Measurements from ENCODE around the gene OMP.

The OMP gene

DNA sequence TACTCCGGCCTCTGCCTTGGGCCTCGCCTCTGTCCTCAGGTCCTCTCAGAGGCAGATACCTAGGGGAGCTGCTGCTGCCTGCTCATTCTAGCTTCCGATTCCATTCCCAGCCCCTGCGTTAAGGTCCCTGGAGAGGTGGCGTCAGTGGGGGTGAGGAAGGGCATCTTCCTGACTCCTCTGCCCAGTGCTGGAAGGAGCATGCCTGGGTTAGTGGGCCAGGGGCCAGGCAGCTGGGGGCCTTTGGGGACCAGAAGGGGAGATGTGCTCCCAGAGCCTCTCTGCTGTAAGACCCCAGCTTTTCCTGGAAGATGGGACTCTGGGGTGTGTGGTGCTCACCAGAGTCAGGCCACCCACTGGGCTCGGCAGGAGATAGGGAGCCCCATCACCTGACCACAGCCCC lies 21.8 kb downstream of the OMP start:
- no peak overlapping the region for H3K4me3 ChIP-seq (ENCODE audit: low read depth, low read length)
- TF ChIP-seq, protein P1, sequence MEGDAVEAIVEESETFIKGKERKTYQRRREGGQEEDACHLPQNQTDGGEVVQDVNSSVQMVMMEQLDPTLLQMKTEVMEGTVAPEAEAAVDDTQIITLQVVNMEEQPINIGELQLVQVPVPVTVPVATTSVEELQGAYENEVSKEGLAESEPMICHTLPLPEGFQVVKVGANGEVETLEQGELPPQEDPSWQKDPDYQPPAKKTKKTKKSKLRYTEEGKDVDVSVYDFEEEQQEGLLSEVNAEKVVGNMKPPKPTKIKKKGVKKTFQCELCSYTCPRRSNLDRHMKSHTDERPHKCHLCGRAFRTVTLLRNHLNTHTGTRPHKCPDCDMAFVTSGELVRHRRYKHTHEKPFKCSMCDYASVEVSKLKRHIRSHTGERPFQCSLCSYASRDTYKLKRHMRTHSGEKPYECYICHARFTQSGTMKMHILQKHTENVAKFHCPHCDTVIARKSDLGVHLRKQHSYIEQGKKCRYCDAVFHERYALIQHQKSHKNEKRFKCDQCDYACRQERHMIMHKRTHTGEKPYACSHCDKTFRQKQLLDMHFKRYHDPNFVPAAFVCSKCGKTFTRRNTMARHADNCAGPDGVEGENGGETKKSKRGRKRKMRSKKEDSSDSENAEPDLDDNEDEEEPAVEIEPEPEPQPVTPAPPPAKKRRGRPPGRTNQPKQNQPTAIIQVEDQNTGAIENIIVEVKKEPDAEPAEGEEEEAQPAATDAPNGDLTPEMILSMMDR (IDR thresholded peaks at IDR 0.05; ENCODE audit: low read depth, low read length): no peak

DNA sequence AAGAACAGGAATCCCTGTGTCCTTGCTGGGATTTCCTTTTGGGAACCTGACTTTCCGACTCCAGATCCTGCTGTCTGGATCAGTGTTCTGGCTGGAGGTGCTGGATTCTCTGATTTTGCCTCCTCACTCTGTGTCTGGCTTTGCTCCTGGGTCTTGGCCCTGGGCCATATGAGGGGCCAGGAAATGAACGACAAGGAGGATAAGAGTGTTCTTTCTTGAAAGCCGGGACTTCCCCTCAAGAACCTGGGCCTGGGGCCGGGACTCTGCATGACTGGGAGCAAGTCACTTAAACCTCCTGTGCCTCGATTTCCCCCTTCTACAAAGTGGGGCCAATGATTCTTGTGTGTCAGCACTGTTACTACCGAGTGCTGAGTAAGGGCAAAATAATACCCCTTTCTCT lies 22.6 kb downstream of the OMP start:
- TF ChIP-seq, protein P1 (IDR thresholded peaks at IDR 0.05; ENCODE audit: low read depth, low read length): no peak
- H3K4me3 ChIP-seq (ENCODE audit: low read depth, low read length): no peak overlapping the region

DNA sequence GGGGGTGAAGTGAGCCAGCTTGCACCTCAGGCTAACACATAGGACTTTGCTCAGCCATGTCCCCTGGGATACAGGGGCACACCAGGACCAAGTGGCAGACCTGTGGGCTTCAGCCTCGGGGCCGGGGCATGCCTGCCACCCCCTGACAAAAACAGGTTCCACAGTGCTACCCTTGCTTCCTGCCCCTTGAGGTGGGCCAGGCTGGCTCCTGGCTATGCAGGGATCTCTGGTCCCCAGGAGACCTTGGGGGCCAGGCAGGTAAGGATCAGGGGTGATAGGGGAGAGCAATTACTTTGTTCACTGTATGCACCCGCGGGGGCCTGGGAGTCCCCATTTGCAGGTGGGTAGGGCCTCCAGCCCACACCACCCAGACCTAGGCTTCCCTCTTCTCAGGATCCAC lies 23.1 kb downstream of the OMP start:
- TF ChIP-seq, protein P1 (IDR thresholded peaks at IDR 0.05; ENCODE audit: low read depth, low read length): no peak
- no peak overlapping the region for H3K4me3 ChIP-seq (ENCODE audit: low read depth, low read length)

DNA sequence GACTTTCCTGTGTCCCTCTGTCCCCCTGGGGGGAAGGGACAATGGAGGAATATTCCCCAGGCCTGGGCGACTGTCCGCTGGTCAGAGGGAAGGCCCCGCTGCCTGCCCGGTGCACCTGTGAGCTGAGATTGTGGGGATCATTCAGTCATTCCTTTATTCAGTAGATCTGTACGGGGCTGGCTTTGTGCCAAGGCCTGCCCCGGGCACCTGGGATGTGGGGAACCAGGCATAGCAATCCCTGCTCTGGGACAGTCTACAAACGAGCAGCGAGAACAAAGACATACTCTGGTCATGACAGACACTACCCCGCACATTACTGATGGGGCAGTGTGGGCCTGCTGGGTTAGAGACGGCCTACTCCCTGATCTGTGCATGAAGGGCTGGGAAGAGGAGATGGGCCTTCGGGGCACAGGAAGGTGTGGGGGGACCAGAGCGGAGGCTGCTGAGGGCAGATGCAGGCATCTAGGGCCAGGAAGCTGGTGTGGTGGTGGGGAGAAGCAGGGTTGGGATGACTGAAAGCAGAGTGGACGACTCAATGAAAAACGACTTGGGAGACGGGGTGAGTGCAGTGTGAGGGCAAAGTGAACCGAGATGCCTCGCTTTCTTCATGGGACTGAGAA lies 23.6 kb downstream of the OMP start:
- TF ChIP-seq, protein P1 (IDR thresholded peaks at IDR 0.05; ENCODE audit: low read depth, low read length): no peak

DNA sequence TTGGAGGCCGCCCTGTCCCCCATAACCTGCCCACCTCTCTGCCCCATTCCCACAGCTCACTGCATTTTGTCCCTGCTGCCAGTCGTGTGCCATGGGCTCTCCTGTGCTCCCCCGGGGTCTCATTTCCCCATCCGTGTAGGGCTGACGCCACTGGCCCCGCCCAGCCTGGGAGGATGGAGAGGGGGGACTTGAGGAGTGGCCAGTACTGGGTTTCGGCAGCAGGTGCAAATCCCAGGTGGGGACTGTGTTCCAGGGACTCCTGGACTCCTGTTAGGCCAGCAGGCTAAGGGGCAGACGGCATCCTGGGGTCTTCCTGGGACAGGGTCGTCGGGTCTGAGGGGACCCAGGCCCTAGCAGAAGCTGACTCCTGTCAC lies 24.2 kb downstream of the OMP start:
- peak overlapping the region; percentile 57 for H3K4me3 ChIP-seq (ENCODE audit: low read depth, low read length)

More for the DNA sequence above, 23.6 kb downstream of the OMP start:
- H3K4me3 ChIP-seq (ENCODE audit: low read depth, low read length): no peak overlapping the region

DNA sequence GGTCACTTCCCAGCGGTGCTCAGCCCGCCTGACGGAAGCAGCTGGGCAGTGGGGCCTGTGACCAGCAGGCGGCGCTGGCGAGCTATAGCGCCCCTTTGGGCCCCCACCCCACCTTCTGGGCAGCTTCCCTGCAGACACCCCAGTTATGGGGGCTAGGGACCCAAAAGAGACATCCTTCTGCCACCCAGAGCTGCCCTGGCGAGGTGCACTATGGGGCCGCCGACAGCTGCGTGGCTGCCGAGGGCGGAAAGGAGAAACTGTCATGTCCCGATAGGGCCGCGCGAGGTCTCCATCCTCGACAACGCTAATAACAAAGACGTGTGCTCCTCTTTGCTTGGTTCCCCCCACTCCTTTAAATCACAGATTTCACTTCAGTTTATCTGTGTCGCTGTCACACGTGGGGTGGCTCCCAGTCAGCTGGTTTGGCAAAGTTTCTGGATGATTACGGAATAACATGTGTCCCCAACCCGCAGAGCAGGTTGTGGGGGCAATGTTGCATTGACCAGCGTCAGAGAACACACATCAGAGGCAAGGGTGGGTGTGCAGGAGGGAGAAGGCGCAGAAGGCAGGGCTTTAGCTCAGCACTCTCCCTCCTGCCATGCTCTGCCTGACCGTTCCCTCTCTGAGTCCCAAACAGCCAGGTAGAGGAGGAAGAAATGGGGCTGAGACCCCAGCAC lies 24.7 kb downstream of the OMP start:
- peak overlapping the region; percentile 57 for H3K4me3 ChIP-seq (ENCODE audit: low read depth, low read length)
- TF ChIP-seq, protein P1 (IDR thresholded peaks at IDR 0.05; ENCODE audit: low read depth, low read length): peak; percentile 100

More for the DNA sequence above, 24.2 kb downstream of the OMP start:
- TF ChIP-seq, protein P1 (IDR thresholded peaks at IDR 0.05; ENCODE audit: low read depth, low read length): no peak

DNA sequence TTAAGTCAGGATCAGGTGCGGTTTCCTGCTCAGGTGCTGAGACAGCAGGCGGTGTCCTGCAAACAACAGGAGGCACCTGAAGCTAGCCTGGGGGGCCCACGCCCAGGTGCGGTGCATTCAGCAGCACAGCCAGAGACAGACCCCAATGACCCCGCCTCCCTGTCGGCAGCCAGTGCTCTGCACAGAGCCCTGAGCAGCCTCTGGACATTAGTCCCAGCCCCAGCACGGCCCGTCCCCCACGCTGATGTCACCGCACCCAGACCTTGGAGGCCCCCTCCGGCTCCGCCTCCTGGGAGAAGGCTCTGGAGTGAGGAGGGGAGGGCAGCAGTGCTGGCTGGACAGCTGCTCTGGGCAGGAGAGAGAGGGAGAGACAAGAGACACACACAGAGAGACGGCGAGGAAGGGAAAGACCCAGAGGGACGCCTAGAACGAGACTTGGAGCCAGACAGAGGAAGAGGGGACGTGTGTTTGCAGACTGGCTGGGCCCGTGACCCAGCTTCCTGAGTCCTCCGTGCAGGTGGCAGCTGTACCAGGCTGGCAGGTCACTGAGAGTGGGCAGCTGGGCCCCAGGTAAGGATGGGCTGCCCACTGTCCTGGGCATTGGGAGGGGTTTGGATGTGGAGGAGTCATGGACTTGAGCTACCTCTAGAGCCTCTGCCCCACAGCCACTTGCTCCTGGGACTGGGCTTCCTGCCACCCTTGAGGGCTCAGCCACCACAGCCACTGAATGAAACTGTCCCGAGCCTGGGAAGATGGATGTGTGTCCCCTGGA lies 25.5 kb downstream of the OMP start, which contains the start of gene MYO7A:
Gene MYO7A (plus strand): TSS at position 327 of the 772 bp plus-strand sequence. CDS start 2,389 bp downstream, outside the sequence.
- peak within 1 kb of the TSS; percentile 57 for H3K4me3 ChIP-seq (ENCODE audit: low read depth, low read length)
- TF ChIP-seq, protein P1 (IDR thresholded peaks at IDR 0.05; ENCODE audit: low read depth, low read length): no peak
